CD4-positive, alpha-beta T cell treated with Interleukin-4 for 1 hour (primary cell): ENCODE data around the gene RGS6.
A peak's percentile ranks its signal among the peaks of the same experiment; 100 is the strongest.

Experiments
- DNase-seq, 2 donors: peaks; one replicate each; pipeline ENCODE4 v3.0.0-alpha.2; 2020 to 2022

Gene RGS6

DNA sequence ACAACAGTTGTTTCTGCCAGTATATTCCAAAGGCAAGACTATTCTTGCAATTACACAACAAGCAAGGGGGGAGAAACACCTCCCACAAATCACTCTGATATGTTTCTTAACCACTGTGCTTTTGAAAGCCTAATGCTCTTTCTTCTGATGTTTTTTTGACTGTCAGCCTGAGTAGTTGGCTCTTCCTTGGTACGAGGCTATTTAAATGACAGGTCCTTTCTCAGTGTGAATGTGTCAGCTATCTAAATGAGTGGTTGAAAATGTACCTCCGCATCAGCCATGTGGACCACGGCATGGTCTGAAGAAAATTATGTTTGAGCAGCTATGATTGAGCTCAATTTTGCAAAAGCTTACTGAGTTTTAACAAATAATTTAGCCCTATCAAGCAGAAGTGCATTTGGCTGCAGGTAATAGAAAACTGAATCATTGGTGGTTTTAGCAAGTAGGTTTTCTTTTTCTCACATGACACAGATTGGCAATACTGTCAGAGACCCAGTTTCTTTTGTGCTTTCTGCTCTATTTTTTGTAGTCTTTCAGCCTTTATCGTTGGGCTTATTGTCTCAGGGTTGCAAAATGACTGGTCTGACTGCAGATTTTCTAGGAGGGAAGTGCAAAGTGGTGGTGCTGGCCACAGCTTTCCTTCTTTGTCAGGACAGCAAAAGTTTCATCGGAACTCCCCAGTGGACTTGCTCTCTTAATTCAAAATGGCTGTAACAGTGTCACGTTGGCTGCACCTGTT is 162.8 kb downstream of the RGS6 start:
- no peak for DNase-seq

GRCh38 chr14:72097173-72097783 is 165.0 kb downstream of the RGS6 start:
- no peak for DNase-seq

DNA sequence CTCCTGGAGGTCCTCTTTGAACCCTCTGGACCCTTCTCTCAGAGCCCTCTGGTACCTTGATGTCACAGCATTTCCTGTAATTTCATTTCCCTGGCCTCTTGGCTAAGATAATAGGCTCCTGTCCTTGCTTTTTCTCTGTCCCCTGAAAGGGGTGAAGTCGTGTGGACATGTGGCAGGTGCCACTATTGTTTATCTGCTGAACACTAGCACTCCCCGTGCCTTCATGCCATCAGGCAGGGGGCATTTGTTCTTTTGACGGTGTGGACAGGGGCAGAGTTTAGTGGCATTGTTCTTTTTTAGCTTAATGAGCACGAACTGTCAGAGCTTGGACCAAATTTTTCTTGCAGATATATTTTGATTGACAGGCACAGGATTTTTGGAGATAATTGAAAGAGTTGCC is 166.0 kb downstream of the RGS6 start:
- no peak for DNase-seq

GRCh38 chr14:72099566-72099965 is 167.3 kb downstream of the RGS6 start:
- DNase-seq = no peak

DNA sequence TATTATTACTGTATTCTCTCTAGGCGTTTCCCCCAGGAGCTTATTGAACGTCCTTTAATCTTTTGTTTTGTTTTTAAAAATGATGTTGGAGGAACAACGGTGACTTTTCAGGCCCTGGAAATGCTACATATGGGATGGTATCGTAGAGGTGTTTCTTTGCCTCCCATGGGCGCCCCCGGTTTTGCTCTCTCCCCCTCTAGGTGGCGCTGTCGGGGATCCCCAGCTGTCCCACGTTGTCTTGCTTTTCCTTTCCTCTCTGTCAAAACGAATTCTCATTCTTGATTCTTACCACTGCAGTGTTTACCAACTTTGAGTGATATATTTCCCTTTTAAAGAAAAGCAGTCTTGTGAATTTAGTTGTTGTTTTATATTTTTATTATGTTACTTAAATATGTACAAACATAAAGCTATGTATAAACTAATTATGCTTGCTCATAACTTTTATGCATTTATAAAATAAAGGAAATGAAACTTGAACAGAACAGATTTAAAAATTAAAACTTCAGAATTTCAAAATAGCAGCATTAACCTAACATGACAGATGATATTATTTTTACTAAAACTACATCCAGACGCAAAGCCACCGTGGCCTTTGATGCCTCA is 171.9 kb downstream of the RGS6 start:
- peak in 1 of 2 donors; percentile 6 for DNase-seq

DNA sequence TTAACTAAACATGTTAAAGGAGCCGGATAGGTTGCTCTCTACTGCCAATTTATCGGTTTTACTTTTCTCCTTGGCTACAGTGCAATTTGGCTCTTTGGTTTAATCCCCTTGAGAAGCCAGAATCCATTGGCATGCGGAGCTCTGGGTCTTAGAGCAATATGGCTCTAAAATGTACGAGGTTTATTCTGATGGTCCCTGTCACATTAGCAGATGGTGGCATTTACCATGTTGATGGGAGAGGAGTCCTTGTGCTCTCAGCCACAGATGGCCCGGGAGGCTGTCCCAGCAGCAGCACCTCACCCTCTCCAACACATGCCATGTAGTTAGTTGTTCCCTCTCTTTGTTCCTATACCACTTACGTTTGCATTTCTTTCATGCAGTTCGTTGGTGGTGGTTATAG is 179.7 kb downstream of the RGS6 start:
- no peak for DNase-seq

GRCh38 chr14:72118841-72119240 is 186.6 kb downstream of the RGS6 start:
- DNase-seq = no peak

DNA sequence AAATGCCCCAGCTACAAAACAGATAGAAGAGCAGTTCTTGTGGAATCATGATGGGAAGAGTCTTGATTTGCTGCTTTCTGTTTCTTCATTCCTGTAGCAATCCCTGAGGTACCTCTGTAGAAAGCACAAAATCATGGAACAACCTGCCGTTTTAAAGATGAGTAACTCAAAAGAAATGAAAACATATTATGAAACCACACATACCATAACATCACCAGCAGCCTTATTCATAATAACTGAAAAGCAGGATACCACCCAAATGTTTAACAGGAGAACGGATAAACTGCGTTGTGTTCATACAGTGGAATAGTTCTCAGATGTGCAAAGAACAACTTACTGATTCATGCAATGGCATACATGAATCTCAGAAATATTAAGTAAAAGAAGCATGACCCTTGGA is 188.1 kb downstream of the RGS6 start:
- no peak for DNase-seq

GRCh38 chr14:72123755-72124154 is 191.5 kb downstream of the RGS6 start:
- no peak for DNase-seq

DNA sequence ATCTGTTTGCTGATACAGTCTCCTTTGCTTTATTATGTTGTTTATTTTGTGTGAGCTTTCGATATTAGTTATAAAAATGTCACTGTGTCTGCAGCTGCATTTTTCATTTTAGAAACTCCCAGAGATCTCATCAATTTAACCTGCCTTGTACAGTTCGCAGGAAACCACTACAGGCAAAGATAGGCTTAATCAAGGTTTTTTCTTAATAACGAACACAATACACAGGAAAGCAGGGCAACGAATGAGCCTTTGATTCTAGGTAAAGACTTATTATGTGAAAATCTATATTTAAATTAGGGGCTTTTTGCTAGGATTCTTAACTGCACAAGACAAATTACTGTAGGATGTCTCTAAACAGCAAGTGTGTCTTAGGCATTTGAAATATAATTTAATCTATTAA is 191.9 kb downstream of the RGS6 start:
- no peak for DNase-seq

- no peak for DNase-seq
Measured at GRCh38 chr14:72126091-72126490, 193.9 kb downstream of the RGS6 start.

GRCh38 chr14:72126561-72126960 is 194.3 kb downstream of the RGS6 start:
- DNase-seq = no peak

GRCh38 chr14:72128629-72129028 is 196.4 kb downstream of the RGS6 start:
- DNase-seq = no peak

GRCh38 chr14:72129291-72129690 is 197.1 kb downstream of the RGS6 start:
- no peak for DNase-seq

- DNase-seq = no peak
Measured at GRCh38 chr14:72141084-72141483, 208.9 kb downstream of the RGS6 start.

DNA sequence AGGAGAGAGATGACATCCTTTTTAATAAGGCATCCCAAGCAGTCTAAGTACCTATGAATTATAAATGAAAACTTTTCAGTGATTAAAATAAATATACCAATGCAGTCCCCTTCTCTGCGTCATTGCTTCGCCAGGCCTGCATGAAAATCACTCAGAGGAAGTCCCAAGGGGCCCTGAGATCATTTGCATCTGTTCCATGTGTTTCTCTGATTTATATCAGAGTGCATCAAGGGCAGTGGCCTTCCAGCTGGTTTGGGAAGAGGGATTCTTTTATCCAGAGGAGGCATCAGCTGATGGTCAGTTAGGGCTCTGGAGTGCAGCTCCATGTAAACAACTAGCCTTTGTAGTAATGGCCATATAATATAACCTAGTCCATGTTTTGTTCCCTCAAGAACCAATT is 210.1 kb downstream of the RGS6 start:
- no peak for DNase-seq

GRCh38 chr14:72146241-72146640 is 214.0 kb downstream of the RGS6 start:
- DNase-seq = no peak

- no peak for DNase-seq
Measured at GRCh38 chr14:72154645-72155378, 222.6 kb downstream of the RGS6 start.

GRCh38 chr14:72155379-72155993 is 223.3 kb downstream of the RGS6 start:
- DNase-seq = no peak

DNA sequence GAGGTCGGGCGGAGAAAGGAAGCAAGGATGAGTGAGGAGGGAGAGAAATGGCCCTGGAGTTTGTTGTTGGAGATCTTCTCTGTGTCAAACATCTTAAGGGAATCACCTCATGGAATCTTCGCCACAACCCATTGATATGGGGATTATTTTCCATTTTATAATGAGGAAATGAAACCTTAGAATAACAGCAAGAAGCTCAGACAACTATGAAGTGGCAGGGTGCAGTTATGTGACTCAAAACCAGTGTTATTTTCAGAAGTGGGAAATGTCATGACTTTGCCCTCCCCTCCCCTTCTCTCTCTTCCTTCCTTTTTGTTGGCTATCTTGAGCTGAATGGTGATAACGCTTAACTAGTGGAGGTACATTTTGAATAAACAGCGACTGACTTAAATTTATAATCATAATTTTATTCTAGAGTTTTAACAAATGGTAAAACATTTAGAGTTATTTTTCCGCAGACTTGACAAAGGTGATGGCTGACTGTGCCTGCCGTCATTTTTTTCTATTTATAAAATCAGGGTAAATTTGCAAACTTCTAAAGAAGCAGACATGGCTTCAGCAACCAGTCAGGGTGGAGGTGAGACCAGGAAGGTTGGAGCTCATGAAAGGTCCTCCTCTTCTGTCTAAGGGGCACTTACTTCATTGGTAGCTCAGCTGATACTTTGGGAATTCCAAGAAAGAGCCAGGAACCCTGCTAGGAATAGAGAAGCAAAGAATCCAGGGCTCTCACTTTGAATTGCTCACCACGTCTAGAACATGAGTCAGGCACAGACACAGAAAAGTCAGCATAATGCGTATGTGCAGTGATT is 232.4 kb downstream of the RGS6 start:
- DNase-seq = no peak

GRCh38 chr14:72165229-72165698 is 233.0 kb downstream of the RGS6 start:
- DNase-seq = no peak

DNA sequence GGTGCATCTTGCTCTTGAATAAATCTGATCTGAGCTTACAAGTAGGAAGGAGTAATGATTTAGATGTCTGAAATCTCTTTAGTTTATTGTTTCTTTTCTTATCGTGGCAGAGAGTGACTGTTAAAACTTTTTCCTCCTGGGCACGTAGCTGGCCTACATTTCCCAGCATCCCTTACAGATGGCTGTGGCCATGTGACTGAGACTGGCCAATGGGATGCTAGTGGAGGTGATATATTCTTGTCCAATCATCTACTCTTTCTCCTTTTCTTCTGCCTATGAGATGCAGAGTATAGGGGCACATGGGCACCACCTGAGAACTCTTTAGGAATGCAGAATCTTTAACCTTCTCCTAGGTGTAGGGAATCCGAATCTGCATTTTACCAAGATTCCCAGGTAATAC is 237.3 kb downstream of the RGS6 start:
- no peak for DNase-seq
